AG04450 (cell line): ENCODE results near the gene RNF13. TPM values are rescaled to one million over a fixed set of nuclear protein-coding genes. Genes with fewer than 3 reads are reported as not detected.
A peak's percentile ranks its signal among the peaks of the same experiment; 100 is the strongest.

Source experiments
- CTCF ChIA-PET: fragments of 300-600, 350-600 bp; formaldehyde crosslinking; extraction: SDS; loops from one replicate; lab custom pipeline; 2022; ENCODE audit warnings: antibody characterized with exemption, inconsistent platforms; lab: Charles Lee
- POLR2A ChIA-PET: fragments of 350-600 bp; formaldehyde crosslinking; extraction: SDS; loops from one replicate; lab custom pipeline; 2021; ENCODE audit warnings: antibody characterized with exemption, inconsistent platforms; lab: Yijun Ruan, JAX
- DNase-seq: peaks from one replicate; pipeline ENCODE4 v3.0.0-alpha.2; 2011; ENCODE audit warnings: low read depth, low spot score
- H3K27ac ChIP-seq: one replicate; pipeline ENCODE4 v1.5.1; 2012; ENCODE audit warnings: low read depth, low read length, control low read depth
- H3K27me3 ChIP-seq: one replicate; pipeline ENCODE4 v1.6.0; 2012; ENCODE audit warnings: low read length; ENCODE audit not compliant: control insufficient read depth, insufficient read depth
- H3K4me3 ChIP-seq: 2 replicates; pipeline ENCODE4 v1.5.1; 2011; ENCODE audit warnings: mild to moderate bottlenecking, low read depth, low read length, control low read depth
- H3K9me3 ChIP-seq: 2 replicates; pipeline ENCODE4 v1.5.1; 2012; ENCODE audit warnings: low read length; ENCODE audit not compliant: control insufficient read depth, insufficient read depth
- CTCF ChIP-seq: IDR thresholded peaks from 2 replicates; pipeline ENCODE4 v1.5.1; 2011; ENCODE audit warnings: low read depth, low read length, control low read depth, inconsistent platforms
- polyA plus RNA-seq: library from polyadenylated mRNA; depleted of rRNA; stranded (reverse); fragments of >200 nt; gene quantifications from 2 replicates; pipeline ENCODE4 v1.2.3, GENCODE V29; 2011

The RNF13 gene
- polyA plus RNA-seq, 1 experiment = 46.3 TPM

- H3K27ac ChIP-seq = no peak overlapping the region
- DNase-seq = no peak
- ChIA-PET POLR2A (no interaction called here), CTCF (interaction anchor here (1.4 to 2.3 kb wide), 2 partner anchors 26 to 257 kb away, joined by 4 to 6 read pairs; no protein-coding TSS in a partner anchor)
- H3K4me3 ChIP-seq = no peak overlapping the region
- TF ChIP-seq CTCF = no peak
- H3K27me3 ChIP-seq = no peaks in the 10 kb centered on the region
- no peaks in the 10 kb centered on the region for H3K9me3 ChIP-seq
Measured at GRCh38 chr3:149963485-149963884, 150.5 kb downstream of the RNF13 start.

GRCh38 chr3:149964291-149964690 lies 151.3 kb downstream of the RNF13 start:
- TF ChIP-seq CTCF = no peak
- H3K27me3 ChIP-seq = no peaks in the 10 kb centered on the region

GRCh38 chr3:149965278-149965677 lies 152.3 kb downstream of the RNF13 start:
- no peaks in the 10 kb centered on the region for H3K27me3 ChIP-seq
- CTCF ChIA-PET = interaction anchor here (0.6 to 5.4 kb wide), 10 partner anchors 10 to 558 kb away, joined by 3 to 96 read pairs (median 6); no protein-coding TSS in a partner anchor
- DNase-seq = no peak
- POLR2A ChIA-PET = no interaction called here
- no peaks in the 10 kb centered on the region for H3K9me3 ChIP-seq
- H3K27ac ChIP-seq = no peak overlapping the region
- no peak for TF ChIP-seq CTCF
- H3K4me3 ChIP-seq = no peak overlapping the region

More at GRCh38 chr3:149964291-149964690, 151.3 kb downstream of the RNF13 start:
- ChIA-PET POLR2A (no interaction called here), CTCF (interaction anchor here (1.8 to 5.4 kb wide), 4 partner anchors 27 to 531 kb away, joined by 7 to 96 read pairs (median 23); no protein-coding TSS in a partner anchor)
- DNase-seq = no peak
- Histone ChIP-seq H3K4me3 (no peak overlapping the region), H3K9me3 (no peaks in the 10 kb centered on the region), H3K27ac (no peak overlapping the region)

DNA sequence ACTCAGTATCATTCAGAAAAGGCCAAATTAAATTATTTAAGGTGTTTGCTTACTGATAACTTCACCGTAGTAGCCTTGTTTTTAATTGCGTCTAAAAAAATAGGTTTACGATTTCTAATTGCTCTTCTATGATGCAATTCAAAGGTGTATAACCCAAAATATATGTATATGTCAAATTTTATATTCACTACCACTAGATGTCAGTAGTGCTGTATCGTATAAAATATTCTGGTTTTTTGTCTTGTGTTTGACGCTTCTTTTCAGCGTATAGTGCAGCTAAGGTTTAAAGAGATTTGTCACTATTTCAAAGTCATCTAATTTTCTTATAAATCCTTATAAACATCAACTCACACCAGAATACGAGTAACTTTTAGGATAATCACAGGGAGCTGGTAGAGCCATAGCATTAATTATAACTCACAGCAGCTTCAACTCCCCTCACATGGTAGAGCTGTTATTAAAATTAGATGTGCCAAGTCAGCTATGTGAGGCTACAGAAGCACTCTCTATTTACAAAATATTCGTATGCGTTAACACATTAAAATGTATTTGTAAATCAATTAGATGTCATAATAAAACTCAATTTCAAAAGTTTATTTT lies 154.2 kb downstream of the RNF13 start:
- CTCF ChIA-PET = interaction anchor here (0.5 to 5.4 kb wide), 25 partner anchors 9 to 529 kb away, joined by 3 to 96 read pairs (median 5); no protein-coding TSS in a partner anchor
- peak; percentile 56 for TF ChIP-seq CTCF
- peak overlapping the region; percentile 31 for H3K4me3 ChIP-seq

DNA sequence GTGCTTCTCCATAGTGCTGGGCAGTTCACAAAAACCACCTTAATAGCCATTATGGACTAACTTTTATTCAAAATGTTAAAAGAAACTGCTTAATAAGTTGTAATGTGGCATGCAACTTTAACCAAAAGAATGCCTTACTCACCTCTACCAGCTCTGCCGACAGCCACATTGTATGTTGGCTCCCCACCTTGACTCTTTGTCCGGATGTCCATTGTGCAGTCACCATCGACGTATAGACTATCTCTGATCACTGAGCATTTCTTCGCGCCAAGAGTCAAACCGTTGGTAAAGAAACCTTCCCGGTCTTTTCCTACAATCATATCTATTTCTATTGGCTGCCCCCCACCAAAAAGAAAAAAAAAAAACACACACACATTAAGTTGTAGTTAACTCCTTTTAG lies 155.2 kb downstream of the RNF13 start:
- Histone ChIP-seq H3K9me3 (no peaks in the 10 kb centered on the region), H3K27ac (no peak overlapping the region), H3K27me3 (no peaks in the 10 kb centered on the region), H3K4me3 (peak overlapping the region; percentile 78)
- DNase-seq = no peak
- POLR2A ChIA-PET = interaction anchor here (2.0 to 2.2 kb wide), 2 partner anchors 179 to 216 kb away, joined by 5 to 8 read pairs; no protein-coding TSS in a partner anchor
- TF ChIP-seq CTCF = no peak
- CTCF ChIA-PET = interaction anchor here (0.7 to 5.4 kb wide), 12 partner anchors 10 to 528 kb away, joined by 3 to 96 read pairs (median 10); no protein-coding TSS in a partner anchor

More for the DNA sequence above, 154.2 kb downstream of the RNF13 start:
- no peaks in the 10 kb centered on the region for H3K27me3 ChIP-seq
- POLR2A ChIA-PET = interaction anchor here (1.1 to 2.2 kb wide), 4 partner anchors 112 to 442 kb away, joined by 3 to 8 read pairs (median 4); no protein-coding TSS in a partner anchor
- no peak overlapping the region for H3K27ac ChIP-seq
- no peak for DNase-seq
- H3K9me3 ChIP-seq = no peaks in the 10 kb centered on the region
